GM18951 (cell line): ENCODE measurements around the gene ADGRL3.

ENCODE experiments used
- POLR2A ChIP-seq: IDR thresholded peaks from 4 replicates; pipeline ENCODE4 v1.6.1; 2011; ENCODE audit warnings: mild to moderate bottlenecking; ENCODE audit not compliant: insufficient read length, insufficient read depth; ENCODE audit errors: extremely low read depth
- in situ Hi-C: fragments of 300-500 bp; cut with MboI; formaldehyde crosslinking; loops from one replicate; pipeline ENCODE4 v1.12.0; 2022; ENCODE audit warnings: low sequenced_read_pairs, mixed read lengths, inconsistent platforms; ENCODE audit not compliant: unreplicated experiment

ADGRL3 gene

GRCh38 chr4:62051332-62051731 is 851.2 kb downstream of the ADGRL3 start:
- no peak for TF ChIP-seq POLR2A
- in situ Hi-C loops, result no loop called here

GRCh38 chr4:62053974-62054373 is 853.8 kb downstream of the ADGRL3 start:
- no peak for TF ChIP-seq POLR2A
- in situ Hi-C loops, result no loop called here

- no peak for TF ChIP-seq POLR2A
- in situ Hi-C loops, result no loop called here
Measured at GRCh38 chr4:62057031-62057430, 856.9 kb downstream of the ADGRL3 start.

- TF ChIP-seq POLR2A, result no peak
- in situ Hi-C loops, result no loop called here
Measured at GRCh38 chr4:62058571-62058970, 858.4 kb downstream of the ADGRL3 start.

- TF ChIP-seq POLR2A, result no peak
- in situ Hi-C loops, result no loop called here
Measured at GRCh38 chr4:62070291-62070852, 870.2 kb downstream of the ADGRL3 start.

GRCh38 chr4:62075089-62075488 is 875.0 kb downstream of the ADGRL3 start:
- in situ Hi-C loops, result no loop called here
- TF ChIP-seq POLR2A, result no peak

GRCh38 chr4:62075521-62075920 is 875.4 kb downstream of the ADGRL3 start:
- no peak for TF ChIP-seq POLR2A
- in situ Hi-C loops, result no loop called here

- no peak for TF ChIP-seq POLR2A
- in situ Hi-C loops, result no loop called here
Measured at GRCh38 chr4:62077406-62077805, 877.3 kb downstream of the ADGRL3 start.

- in situ Hi-C loops, result no loop called here
- no peak for TF ChIP-seq POLR2A
Measured at GRCh38 chr4:62080431-62080830, 880.3 kb downstream of the ADGRL3 start.

- in situ Hi-C loops, result no loop called here
- TF ChIP-seq POLR2A, result no peak
Measured at GRCh38 chr4:62087706-62088105, 887.6 kb downstream of the ADGRL3 start.

- in situ Hi-C loops, result no loop called here
- no peak for TF ChIP-seq POLR2A
Measured at GRCh38 chr4:62093735-62094134, 893.6 kb downstream of the ADGRL3 start.

- no peak for TF ChIP-seq POLR2A
- in situ Hi-C loops, result no loop called here
Measured at GRCh38 chr4:62096881-62097280, 896.8 kb downstream of the ADGRL3 start.

- in situ Hi-C loops, result no loop called here
- TF ChIP-seq POLR2A, result no peak
Measured at GRCh38 chr4:62115216-62115615, 915.1 kb downstream of the ADGRL3 start.

GRCh38 chr4:62117886-62118285 is 917.8 kb downstream of the ADGRL3 start:
- TF ChIP-seq POLR2A, result no peak
- in situ Hi-C loops, result no loop called here

GRCh38 chr4:62118558-62118957 is 918.4 kb downstream of the ADGRL3 start:
- TF ChIP-seq POLR2A, result no peak
- in situ Hi-C loops, result no loop called here
